Hepatocyte (in vitro differentiated cells): ENCODE measurements around the gene RACGAP1.

Experiments
- CTCF ChIP-seq: fragments of 200-600 bp; sonication (generic); IDR thresholded peaks from 2 replicates; pipeline ENCODE4 v1.5.1; 2016; ENCODE audit warnings: antibody characterized with exemption, mild to moderate bottlenecking; ENCODE audit not compliant: poor library complexity
- EZH2 ChIP-seq: fragments of 200-600 bp; sonication (generic); IDR thresholded peaks from 2 replicates; pipeline ENCODE4 v1.6.1; 2016; ENCODE audit warnings: antibody characterized with exemption, mild to moderate bottlenecking, borderline replicate concordance
- EZH2phosphoT487 ChIP-seq: fragments of 200-600 bp; sonication (generic); IDR thresholded peaks from one replicate; pipeline ENCODE4 v1.6.1; 2018; ENCODE audit warnings: antibody characterized with exemption, mild to moderate bottlenecking, low read depth, moderate library complexity; ENCODE audit not compliant: unreplicated experiment, severe bottlenecking

- TF ChIP-seq EZH2 (no peak), CTCF (no peak), EZH2phosphoT487 (no peak)
These were observed 27.2 kb upstream of the RACGAP1 start for GRCh38 chr12:50052544-50052943.
